SU-DHL-6 (cell line): ENCODE results near the gene BICD1.

Experiments
- CTCF ChIP-seq: fragments of 200-600 bp; sonication (generic); IDR thresholded peaks from one replicate; pipeline ENCODE4 v1.5.1; 2017; ENCODE audit warnings: antibody characterized with exemption, mild to moderate bottlenecking, low read length, moderate library complexity; ENCODE audit not compliant: insufficient read depth, poor library complexity, severe bottlenecking
- EZH2phosphoT487 ChIP-seq: fragments of 200-600 bp; sonication (generic), shearing (Covaris generic); conservative IDR thresholded peaks from 2 replicates; pipeline ENCODE4 v1.6.1; 2018; ENCODE audit warnings: mild to moderate bottlenecking, antibody characterized with exemption, low read length, moderate library complexity, mixed read lengths

GRCh38 chr12:32265951-32266350 lies 159.3 kb downstream of the BICD1 start:
- no peak for TF ChIP-seq CTCF
- TF ChIP-seq EZH2phosphoT487, result no peak
